Activated CD4-positive, alpha-beta T cell treated with anti-CD3 and anti-CD28 coated beads, Interleukin-2, Interleukin-6, amounts not matched to agents 100 ng/mL and 50 ng/mL, durations not matched to agents 16 hours and 8 hours (primary cell): ENCODE results near the gene FASTK.
A peak's percentile ranks its signal among the peaks of the same experiment; 100 is the strongest.

Experiments used
- DNase-seq: peaks from one replicate; pipeline ENCODE4 v3.0.0-alpha.2; 2020

The FASTK gene

DNA sequence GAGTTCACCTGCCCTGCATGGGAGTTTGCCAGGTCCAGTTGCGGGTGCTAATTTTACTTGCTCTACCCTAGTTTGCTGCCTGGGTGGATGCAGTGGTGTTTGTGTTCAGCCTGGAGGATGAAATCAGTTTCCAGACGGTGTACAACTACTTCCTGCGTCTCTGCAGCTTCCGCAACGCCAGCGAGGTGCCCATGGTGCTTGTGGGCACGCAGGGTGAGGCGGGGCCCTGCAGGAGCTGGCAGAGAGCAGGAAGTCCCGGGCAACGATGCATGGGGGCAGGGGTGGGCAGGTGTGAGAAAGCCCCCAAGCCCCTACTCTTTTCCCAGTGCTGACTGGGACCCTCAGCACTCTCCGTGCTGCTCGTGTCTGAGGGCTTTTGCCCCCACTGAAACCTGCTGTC lies 37.0 kb upstream of the FASTK start:
- peak; percentile 27 for DNase-seq

DNA sequence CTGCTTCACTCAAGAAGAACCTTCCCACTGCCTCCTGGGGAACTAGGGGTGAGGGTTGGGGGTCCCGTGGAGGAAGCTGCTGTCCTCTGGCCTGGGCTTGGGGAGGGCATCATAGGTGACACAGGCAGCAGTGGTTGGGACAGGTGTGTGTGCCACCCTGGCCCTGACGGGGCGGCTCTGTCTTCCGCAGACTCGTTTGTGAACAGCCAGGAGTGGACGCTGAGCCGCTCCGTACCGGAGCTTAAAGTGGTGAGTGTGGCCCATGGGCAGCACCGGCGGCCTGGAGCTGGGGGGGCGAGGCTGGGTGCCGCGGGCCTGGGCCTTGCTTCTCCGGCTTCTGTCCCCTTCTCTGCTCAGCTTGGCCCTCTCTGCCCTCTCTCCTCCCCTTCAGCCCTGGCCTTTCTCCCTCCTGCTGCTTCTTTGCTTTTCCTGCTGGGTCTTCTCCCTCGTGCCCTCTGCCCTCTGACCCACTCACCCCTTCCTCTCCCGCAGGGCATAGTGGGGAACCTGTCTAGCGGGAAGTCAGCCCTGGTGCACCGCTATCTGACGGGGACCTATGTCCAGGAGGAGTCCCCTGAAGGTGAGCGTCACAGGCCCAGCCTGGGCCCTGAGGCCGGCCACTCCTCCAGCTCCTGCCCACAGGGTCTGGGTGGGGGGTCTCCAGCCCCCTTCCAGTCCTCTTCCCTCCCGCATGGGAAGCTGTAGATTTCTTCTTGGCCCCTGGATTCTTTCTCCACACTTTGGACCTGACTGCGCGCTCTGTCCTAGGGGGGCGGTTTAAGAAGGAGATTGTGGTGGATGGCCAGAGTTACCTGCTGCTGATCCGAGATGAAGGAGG lies 36.2 kb upstream of the FASTK start:
- DNase-seq = no peak

DNA sequence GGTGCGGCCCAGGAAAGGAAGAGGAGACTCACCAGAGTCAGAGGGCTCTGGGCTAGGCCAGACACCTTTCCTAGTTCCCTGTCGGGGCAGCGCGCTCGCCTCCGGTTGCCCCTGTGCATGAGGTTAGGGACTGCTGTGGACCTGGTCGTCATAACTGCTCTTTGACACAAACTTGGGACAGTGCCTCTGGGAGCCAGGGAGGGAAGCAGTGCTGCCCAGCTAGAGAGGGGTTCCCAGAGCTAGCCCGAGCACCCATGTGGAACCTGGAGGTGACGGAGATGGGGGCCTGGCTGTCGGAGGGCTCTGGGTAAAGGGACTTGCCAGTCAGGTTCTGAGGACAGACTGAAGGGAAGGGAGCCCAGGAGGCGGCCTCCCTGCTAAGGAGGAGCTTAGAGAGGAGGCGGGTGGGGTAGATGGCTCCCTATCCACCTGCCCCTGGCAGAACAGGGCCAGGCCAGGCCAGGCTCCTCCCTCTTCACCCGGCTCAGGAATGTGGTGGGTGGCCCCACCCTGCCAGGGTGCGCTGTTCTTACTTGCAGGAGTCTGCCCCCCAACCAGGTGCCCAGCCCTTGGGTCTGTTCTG lies 35.3 kb upstream of the FASTK start:
- DNase-seq = no peak

DNA sequence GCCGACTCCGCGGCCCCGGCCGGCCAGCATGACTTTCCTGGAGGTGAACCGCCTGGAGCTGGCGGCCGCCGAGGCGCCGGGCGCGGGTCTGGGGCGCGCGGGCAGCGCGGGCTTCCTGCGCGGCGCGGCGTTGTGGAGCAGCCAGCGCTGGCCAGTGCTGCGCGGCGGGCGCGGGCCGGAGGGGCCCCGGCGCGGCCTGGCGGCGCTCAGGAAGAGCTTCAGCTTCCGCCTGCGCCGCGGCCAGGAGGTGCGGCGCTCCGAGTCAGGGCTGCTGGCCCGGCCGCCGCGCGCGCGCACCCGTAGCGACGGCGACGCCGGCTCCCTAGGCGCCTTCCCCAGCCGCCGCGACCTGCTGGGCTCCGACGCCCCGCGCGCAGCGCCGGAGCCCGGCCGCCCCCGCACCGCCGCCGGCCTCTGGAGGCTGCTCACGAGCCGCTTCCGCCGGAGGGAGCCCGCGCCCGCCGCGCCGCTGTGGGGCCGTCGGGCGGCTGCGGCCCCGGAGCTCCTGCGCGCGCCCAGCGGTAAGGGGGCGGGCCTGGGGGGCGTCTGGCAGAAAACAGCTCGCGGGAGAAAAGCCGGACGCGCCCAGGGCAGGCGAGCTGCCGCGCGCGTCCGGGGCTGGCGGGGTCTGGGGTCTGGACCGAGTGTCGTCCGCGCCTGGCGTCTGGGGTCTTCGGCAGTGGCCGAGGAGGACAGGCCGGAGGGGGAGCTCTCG lies 34.7 kb upstream of the FASTK start:
- DNase-seq = peak; percentile 29

DNA sequence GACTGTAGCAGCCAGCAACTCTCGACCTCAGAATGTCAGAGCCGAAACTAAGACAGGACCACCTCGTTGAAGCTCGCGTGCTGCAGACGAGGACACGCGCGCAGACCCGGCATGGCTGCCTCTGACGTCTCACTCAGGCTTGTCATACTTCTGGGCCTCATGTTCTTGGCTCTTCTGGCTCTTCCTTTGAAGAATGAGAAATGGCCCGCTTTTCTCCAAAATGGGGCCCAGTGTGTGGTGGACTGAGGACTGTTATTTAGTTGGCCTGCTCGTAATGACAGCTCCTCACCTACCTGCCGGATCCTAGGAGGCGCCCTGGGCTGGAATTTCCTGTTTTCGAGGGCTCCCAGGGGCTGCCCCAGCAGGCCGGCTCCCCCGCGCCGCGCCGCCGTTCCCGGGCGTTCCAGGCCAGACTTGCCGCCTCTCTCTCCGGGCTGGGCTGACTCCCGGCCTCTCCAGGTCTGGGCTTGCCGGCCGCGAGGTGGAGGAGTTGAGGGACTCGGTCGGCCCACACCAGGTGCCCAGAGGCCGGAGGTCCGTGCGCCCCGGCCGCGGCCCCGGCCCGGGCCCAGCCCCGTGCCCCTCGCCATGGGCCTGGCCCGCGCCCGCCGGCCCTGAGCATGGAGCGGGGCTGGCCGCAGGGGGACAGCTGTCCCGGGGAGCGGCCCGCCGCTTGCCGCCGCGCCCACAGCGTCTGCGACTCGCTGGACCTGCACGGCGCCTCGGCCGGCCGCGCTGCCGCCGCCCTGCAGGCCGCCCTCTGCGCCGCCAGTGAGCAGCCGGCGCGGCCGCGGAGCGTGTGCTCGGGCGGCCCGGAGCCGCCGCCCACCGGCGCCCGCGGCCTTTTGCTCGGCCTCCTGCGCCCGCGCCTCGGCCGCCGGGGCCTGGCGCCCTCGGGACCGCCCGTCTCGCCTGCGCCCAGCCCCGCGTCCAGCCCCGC lies 33.8 kb upstream of the FASTK start:
- DNase-seq = no peak

DNA sequence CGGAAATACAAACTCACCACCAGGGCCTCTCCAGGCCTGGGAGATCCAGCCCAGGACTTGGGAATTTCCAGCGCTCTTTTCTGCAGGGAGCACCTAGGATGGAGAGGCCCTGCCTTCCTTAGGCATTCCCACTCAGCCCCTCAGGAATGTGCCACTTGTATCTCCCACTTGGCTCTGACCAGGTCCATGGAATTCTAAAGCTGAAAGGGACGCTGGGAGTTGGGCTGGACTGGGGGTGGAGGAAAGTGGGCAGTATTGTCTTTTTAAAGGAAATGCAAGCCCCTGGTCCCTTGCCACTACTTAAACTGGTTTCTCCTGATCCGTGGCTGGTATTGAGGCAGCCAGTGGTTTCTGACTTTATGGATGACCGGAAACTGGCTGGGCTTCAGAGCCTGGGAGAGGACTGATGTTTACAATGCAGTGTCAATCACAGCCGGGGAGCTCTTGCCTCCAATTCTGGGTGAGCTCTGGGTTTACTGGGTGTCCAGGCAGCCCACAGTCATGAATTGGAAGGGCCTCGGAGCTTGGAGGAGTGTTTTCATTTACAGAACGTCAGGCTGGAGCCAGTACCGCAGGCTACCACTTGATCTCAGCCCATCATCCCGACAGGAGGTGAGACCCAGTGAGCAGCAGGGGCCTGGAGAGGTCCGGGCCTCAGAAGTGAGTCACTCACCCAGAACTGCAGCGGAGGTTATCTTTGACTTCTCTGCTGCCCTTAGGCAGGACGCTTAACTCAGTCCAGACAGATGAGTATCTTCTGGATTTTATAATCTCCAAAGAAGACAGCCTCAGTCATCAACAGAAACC lies 32.9 kb upstream of the FASTK start:
- DNase-seq = no peak

DNA sequence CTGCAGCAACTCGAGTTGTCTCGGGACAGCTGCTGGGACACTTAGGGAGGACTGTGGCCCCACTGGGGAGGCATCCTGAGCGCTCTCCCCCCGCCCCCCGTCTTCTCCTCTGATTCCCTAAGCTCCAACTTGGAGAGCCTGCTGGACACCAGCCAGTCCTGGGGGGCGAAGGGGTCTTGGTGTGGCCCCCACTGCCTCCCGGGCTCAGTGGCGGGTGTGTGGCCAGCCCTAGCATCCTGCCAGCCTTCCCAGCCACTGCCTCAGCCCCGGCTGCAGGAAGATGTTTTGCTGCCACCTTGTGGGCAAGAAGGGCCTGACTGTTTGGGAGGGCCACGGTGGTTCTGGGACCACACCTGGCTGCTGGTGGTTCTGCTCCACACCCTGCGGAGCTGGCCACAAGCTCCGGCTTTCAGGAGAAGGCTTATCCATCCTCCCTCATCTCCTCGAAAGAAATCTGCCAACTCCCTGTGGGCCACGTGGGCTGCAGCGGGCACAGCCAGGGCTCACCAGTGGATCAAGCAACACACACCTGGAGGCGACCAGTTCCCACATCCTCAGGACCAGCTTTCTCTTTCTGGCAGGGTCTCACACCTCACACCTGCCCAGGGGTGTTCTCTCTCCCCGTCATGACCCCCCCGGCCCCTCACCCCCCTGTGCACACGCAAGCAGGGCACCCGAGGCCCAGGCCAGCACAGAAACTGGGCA lies 30.5 kb upstream of the FASTK start:
- peak; percentile 80 for DNase-seq

DNA sequence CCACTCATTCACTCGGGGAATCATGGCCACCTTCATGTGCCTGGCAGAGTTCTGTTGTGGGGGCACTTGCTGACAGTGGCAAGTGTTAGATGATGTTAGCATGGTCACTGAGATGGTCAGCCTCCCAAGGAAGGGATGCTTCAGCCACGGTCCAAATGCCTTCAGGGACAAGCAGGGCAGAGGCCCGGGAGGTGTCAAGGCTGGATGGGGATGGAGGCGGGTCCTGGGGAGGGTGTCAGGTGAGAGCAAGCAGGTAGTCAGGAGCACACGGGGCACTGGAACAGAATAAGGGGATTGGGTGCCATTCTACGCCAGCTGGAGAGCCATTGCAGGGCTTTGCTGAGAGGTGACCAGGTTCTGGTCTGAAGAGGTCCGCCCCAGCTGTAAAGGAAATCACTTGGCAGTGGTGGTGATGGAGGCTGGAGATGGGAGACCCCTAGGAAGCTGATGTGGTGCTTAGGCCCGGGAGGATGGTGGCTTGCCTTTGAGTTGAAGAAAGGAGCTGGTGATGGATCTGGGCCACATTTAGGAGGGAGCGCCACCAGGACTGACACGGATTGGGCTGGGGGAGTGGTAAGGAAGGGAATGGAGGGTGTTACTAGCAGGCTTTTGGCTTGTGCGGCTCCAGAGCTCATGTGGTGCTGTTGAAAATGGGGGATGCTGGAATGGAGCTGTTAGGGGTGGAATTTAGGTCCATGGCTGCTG lies 29.8 kb upstream of the FASTK start:
- DNase-seq = no peak

DNA sequence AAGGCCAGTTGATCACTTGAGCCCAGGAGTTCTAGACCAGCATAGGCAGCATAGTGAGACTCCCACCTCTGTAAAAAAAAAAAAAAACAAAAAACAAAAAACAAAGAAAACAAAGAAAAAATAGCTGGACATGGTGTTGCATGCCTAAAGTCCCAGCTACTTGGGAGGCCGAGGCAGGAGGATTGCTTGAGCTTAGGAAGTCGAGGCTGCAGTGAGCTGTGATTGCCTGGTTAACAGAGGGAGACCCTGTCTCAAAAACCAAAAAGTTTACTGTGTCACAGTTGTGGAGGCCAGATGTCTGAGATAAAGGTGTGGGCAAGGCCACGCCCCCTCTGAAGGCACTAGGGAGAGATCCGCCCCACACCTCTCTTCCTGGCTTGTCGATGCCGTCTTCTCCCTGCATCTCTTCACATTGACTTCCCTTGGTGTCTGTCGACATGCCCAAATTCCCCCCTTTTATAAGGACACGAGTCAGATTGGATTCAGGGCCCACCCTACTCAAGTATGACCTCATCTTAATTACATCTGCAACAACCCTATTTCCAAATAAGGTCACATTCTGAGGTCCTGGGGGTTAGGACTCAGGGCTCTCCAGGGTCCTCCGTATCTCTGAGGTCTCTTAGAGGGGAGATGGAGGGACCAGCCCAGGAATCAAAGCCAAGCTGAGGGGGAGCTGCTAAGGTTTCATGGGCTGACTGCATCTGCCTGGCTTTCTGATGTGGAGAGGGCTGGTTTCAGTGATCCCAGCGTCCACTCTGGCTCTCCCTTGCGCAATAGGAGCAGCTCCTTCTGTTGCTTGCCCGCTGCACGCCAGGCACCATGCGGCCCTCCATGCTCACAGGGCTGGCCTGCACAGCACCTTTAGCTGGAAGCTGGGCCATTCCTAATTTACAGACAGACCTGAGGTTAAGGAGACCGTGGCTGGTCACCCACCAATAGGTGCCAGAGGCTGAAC lies 28.8 kb upstream of the FASTK start:
- no peak for DNase-seq

DNA sequence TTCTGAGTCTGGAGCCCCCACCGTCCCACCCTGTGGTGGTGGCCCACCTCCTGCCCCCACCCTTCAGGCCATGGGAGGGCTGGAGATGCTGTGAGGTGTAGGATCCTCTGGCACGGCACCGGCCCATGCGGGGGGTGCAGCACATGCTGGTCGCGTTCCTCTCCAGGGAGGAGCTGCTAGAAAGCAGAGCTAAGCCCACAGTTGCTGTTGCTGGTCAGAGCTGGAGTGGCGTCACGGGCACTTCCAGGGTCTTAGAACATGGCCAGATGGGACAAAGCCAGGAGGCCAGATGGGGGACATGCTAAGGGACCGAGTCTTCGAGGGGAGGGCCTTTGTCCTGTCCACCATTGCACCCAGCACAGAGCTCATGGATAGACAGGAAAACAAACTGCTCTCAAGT lies 27.3 kb upstream of the FASTK start:
- no peak for DNase-seq

DNA sequence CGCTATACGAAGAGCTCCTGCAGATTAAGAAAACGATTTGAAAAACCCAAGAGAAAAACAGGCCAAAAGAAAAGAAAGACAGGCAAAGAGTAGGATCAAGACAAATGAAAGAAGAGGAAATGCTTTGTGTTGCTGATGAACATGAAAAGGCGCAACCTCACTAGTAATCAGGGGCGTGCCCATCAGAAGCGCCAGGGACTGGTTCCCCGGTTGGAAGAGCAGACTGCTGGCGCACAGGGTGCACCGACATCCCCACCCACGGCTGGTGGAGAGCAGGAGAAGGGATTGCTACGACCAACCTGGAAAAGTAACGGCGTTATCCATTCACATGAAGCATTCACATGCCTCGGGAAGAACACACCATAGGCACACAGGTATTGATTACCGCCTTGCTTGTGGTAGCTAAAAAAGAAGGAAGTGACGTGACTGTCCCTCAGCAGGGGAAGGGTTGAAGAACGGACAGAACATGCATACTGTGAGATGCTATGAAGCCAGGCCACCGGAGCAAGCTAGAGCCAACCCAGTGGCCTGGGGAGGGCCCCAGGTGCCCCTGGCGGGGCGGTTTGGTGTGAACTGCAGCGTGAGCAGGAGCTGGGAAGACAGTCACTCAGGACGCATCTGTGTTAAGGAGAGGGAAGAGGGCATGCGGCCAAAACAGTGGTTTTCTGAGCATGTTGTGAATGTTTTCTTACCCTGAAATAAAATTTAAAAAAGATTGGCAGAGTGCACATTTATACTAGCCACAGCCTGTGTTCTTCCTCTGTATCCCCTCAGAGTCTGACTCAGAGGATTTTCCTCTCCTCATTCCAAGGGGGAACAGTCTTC lies 24.0 kb upstream of the FASTK start:
- DNase-seq = no peak

DNA sequence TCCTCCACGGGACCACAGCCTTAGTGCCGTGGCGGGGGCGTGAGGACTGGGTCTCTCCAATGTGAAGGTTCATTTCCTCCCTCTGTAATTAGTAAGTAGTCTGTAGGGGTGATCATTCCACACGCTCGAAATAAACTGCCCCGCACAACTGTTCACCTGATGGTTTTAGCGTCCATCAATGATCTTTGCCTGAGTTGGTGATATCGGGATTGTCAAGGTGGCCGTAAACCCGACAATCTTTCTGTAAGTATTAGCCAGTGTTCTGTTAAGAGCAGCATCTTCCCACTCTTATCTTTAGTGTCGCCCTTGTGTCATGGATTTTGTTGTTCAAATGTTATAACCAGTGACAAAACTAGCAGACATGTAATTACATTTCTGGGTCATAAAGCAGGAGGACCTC lies 23.4 kb upstream of the FASTK start:
- no peak for DNase-seq

DNA sequence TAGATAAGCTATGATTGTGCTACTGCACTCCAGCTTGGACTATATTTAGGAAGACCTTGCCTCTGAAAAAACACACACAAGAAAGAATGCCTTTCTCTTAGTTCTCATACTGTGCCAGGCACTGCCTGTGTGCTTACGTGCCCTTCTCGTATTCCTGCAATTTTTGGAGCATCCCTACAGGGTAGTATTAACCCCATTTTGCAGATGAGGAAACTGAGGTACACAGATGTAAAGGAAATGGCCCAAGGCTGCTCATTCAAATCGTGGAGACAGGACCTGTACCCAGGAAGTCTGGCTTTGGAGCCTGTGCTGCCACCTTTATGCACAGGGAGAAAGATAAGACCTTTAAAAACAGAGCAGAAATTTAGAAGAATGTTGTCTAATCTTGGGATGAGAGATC lies 22.4 kb upstream of the FASTK start:
- DNase-seq = no peak

DNA sequence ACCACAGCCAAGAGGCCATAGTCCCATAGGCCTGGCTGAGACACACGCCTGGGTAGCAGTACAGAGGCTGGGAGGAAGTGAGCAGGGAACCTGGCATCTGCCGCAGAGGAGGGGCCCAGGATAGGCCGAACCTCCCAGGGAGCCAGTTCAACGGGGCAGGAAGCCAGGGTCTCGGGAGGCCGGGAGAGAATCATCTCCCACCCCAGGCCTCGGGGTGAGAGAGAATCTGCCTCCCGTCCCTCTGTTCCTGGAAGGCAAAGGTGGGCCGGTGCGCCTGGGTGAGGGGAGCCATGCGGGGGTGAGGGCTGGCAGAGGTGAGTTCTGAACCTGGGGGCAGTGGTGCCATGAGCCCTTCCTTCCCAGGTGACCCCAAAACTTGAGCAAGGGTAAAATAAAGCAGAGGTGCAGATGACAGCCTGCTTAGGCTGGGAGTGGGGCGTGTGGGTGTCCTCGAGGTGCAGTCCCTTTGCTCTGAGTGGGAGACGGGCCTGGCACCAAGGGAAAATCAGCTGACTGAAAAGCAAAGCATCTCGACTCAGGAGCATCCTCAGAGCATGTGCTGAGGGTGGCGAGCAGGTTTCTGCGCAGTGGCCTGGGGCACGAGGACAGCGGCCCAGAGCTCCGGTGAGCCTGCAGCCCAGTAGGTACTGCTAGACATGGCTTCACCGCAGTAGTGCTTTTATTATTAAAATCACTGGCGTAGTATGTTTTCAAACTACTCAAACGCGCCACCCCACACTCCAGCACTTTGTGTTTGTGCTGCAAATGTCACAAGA lies 21.2 kb upstream of the FASTK start:
- no peak for DNase-seq

DNA sequence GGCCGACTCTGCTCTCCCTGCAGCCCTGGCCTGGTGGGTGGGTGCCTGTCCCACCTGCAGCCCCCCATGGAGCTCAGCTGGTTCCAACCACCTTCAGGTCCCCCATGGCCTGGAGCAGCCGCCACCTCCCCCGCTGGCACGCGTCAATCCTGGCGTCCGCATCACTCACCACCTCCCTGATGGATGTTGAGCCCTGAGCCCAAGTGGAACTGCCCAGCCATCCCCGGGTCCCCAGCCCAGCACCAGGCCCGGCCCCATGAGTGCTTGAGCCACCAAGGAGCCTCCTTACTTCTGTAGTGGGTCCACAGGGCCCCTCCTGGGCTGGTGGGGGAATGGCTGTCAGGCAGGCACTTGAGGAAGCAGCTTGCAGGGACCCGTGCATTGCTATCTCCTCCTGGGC lies 20.3 kb upstream of the FASTK start:
- DNase-seq = no peak

DNA sequence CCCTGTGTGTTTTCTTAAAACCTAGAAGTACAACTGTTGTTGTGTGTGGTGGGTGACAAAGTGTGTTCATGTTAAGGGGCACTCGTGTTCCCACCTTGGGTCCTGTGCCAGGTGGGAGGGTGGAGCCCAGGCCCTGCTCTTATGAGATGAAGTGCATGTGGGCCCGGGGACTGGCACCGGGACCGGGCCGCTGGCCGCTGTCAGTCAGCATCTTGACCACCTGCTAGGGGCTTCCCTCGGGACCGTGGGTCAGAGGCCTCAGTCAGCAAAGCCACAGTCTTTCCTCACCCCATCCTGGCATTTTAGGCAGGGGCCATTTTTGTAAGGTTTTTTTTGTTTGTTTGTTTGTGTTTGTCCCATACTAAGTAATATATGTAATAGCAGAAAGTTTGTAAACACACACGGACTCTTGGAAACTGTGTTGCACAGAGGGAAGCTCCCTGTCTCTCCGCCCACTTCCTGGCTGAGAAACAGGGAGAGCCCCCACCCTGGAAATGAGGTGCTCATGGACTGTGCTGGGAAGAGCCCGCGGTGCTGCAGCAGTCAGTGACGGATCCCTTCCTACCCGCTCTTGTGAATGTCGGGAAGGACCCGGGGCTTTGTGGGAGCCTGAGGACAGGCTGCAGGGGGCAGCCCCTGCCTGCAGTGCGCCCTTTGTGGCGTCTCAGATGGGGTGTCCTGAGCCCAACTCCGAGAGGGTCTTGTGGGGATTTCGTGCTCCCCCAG lies 19.0 kb upstream of the FASTK start:
- no peak for DNase-seq

DNA sequence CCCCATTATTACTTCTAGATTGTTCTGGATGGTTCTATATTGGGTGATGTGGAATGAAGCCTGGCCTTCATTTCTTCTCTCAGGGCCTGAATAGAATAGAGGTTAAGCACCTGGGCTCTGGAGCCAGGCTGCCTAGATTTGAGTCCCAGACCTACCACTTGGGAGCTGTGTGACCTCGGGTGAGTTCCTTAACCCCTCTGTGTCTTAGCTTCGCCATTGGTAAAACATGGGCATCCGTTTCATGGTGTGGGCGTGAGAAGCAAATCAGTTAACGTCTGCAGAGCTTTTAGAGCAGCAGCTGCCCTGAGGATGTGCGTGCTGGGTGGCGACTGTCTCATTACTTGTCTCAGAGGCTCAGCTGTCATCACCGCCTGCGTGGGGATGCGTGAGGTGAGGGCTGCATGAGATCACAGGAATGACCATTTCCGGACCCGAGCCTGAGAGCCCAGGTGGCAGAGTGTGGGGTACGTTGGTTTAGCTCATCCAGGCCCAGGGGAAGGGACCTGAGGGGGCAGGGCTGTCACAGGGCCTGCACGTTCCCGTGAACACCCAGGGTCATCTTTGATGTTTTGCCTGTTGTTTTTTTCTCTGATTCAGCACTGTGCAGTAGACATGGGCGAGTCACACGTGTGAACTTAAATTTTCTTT lies 15.3 kb upstream of the FASTK start:
- no peak for DNase-seq
